ENCODE measurements around the gene KIAA1217. TPM values are rescaled to one million over a fixed set of nuclear protein-coding genes. Genes with fewer than 3 reads are reported as not detected.

KIAA1217 gene
- total RNA-seq, 2 donors from 2014 or later = 92.5 to 188 TPM

DNA sequence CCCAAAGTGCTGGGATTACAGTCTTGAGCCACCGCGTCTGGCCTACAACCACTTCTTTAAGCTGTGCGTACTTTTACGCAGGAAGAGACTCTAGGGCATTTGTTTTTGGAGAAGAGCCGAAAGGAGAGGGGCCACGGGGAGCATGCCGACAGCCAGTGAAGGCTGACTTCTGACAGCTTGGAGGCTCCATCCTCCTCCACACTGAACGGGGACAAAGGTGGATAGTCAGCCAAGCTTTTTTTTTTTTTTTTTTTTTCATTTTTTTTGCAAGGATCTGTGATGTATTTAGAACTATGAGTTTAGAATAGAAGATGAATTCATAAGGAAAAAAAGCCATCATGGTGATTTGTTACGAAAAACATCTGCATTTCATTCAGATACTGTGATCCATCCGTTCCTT is 293.1 kb downstream of the KIAA1217 start:
- Histone ChIP-seq H3K4me3 (no peak overlapping the region), H3K27me3 (replicated peaks; ENCODE audit: insufficient read depth) (no peaks in the 10 kb centered on the region), H3K9me3 (no peaks in the 10 kb centered on the region), H3K4me1 (replicated peaks) (no peaks in the 10 kb centered on the region), H3K36me3 (no peaks in the 10 kb centered on the region), H3K27ac (no peak overlapping the region)
- no peak for DNase-seq (ENCODE audit: low spot score)
- TF ChIP-seq POLR2AphosphoS5 (IDR thresholded peaks at IDR 0.05) = no peak
- TF ChIP-seq, protein P1, sequence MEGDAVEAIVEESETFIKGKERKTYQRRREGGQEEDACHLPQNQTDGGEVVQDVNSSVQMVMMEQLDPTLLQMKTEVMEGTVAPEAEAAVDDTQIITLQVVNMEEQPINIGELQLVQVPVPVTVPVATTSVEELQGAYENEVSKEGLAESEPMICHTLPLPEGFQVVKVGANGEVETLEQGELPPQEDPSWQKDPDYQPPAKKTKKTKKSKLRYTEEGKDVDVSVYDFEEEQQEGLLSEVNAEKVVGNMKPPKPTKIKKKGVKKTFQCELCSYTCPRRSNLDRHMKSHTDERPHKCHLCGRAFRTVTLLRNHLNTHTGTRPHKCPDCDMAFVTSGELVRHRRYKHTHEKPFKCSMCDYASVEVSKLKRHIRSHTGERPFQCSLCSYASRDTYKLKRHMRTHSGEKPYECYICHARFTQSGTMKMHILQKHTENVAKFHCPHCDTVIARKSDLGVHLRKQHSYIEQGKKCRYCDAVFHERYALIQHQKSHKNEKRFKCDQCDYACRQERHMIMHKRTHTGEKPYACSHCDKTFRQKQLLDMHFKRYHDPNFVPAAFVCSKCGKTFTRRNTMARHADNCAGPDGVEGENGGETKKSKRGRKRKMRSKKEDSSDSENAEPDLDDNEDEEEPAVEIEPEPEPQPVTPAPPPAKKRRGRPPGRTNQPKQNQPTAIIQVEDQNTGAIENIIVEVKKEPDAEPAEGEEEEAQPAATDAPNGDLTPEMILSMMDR (IDR thresholded peaks at IDR 0.05) = no peak
- no peak for TF ChIP-seq POLR2A (IDR thresholded peaks at IDR 0.05)
- intact Hi-C loops (cut with DNase I) = loop anchor here (5.0 to 10.0 kb wide), 2 partner anchors 297 to 510 kb away; partner anchors contain the start of gene KIAA1217
- 83% methylated on average over 10 of the region's 10 CpGs for whole genome bisulfite sequencing

DNA sequence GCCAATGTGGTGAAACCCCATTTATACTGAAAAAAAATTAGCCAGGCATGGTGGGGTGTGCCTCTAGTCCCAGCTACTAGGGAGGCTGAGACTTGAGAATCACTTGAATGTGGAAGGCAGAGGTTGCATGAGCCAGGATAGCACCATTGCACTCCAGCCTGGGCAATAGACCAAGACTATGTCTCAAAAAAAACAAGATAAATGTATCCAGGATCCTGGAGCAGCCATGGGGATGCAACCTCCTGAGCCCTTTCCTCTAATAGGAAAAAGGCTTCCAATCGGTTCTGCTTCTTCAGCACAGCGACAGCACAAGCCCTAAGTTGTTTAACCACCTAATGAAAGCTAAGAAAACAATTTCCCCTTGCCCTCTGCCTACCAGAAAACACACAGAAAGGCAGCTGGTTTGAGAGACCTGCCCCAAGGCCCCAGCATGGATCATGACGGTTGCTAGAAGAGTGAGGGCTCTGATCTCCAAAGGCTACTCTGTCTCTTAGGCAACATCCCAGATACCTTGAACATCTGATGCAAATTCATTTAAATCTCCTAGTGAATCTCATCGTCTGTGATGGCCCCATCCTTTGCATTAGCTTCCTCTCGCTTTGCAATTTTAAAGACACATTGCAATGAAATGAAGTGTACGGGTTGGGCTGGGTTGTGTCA is 294.0 kb downstream of the KIAA1217 start:
- no peaks in the 10 kb centered on the region for H3K27me3 ChIP-seq (replicated peaks; ENCODE audit: insufficient read depth)
- peak overlapping the region in 1 of 2 donors; percentile 3 for H3K27ac ChIP-seq
- H3K4me1 ChIP-seq (replicated peaks) = no peaks in the 10 kb centered on the region
- TF ChIP-seq POLR2AphosphoS5 (IDR thresholded peaks at IDR 0.05) (no peak), POLR2A (IDR thresholded peaks at IDR 0.05) (no peak)
- TF ChIP-seq, protein P1 (IDR thresholded peaks at IDR 0.05) = no peak
- intact Hi-C loops (cut with DNase I) = loop anchor here (5.0 to 10.0 kb wide), 2 partner anchors 298 to 511 kb away; partner anchors contain the start of gene KIAA1217
- H3K4me3 ChIP-seq = no peak overlapping the region
- DNase-seq (ENCODE audit: low spot score) = no peak
- H3K36me3 ChIP-seq = no peaks in the 10 kb centered on the region
- WGBS = 61% methylated on average over 6 of the region's 6 CpGs
- H3K9me3 ChIP-seq = no peaks in the 10 kb centered on the region

DNA sequence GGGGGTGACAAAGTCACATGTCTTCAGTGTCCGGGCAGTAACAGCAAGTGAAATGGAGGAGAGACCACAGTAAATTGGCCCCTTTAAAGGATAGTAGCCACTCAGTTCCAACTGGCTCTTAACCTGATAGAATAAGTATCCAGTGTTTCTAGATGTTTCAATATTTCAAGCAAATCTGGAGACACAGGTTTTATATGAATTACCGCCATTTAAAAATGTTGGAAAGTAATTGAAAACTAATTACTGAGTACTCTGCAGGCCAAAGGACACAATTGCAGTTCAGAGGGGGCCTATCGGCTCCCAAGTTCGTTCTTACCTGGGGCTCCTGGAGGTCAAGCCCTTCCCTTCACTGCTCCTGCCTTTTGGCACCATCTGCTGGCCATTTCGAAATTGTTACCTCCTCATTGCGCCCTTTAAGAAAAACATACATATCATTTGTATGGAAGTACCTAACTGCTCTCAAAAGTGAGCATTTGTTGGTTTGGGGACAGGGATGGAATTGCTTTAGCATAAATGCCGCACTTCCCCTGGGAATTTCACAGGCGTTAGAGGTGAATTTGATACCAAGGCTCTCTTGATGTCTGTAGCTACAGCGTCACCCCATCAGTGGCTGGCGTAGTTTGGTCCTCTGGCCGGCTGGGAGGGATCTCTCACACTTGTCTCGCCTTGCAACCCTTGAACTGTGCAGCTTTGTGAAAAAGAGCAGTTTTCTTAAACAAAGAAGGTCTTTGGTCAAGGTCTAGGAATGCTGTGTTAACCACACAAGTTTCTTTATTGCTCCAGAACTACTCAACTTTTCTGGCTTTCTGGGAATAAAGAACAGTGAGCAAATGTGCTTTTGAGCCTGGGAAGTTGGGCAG is 294.8 kb downstream of the KIAA1217 start:
- H3K9me3 ChIP-seq = no peaks in the 10 kb centered on the region
- H3K4me1 ChIP-seq (replicated peaks) = no peaks in the 10 kb centered on the region
- no peak for TF ChIP-seq POLR2A (IDR thresholded peaks at IDR 0.05)
- TF ChIP-seq, protein P1 (IDR thresholded peaks at IDR 0.05) = peak; percentile 18 to 68 (median 61)
- intact Hi-C loops (cut with DNase I) = loop anchor here (5.0 to 10.0 kb wide), 2 partner anchors 299 to 511 kb away; partner anchors contain the start of gene KIAA1217
- peak; percentile 46 for DNase-seq (ENCODE audit: low spot score)
- H3K27me3 ChIP-seq (replicated peaks; ENCODE audit: insufficient read depth) = no peaks in the 10 kb centered on the region
- H3K27ac ChIP-seq = peak overlapping the region; percentile 7
- H3K4me3 ChIP-seq = no peak overlapping the region
- H3K36me3 ChIP-seq = no peaks in the 10 kb centered on the region
- WGBS = 50% methylated on average over 12 of the region's 12 CpGs

DNA sequence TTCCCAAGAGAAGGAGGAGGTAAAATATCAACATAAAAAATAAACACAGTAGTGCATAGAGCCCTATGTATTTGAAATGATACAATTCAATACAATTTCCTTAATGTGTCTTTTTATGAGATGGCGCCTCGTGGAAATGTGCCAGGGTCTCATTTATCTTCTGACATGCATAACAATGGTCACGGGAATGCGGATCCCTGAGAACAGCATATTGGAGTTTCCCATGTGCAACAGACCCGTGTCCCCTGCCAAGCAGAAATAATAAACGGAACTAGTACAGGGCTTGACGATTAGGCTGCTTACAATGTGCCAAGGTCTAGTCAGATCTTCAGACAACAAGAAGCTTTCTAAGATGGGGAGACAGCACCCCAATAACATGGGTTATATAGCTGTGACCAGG is 296.8 kb downstream of the KIAA1217 start:
- Histone ChIP-seq H3K27ac (peak overlapping the region; percentile 1 to 50), H3K27me3 (replicated peaks; ENCODE audit: insufficient read depth) (no peaks in the 10 kb centered on the region), H3K36me3 (no peaks in the 10 kb centered on the region), H3K4me1 (replicated peaks) (no peaks in the 10 kb centered on the region), H3K9me3 (no peaks in the 10 kb centered on the region), H3K4me3 (no peak overlapping the region)
- intact Hi-C loops (cut with DNase I) = loop anchor here (10.0 kb wide), 1 partner anchor 301 kb away; the partner anchor contains the start of gene KIAA1217
- 33% methylated on average over 7 of the region's 7 CpGs for WGBS
- peak; percentile 56 for TF ChIP-seq POLR2AphosphoS5 (IDR thresholded peaks at IDR 0.05)
- TF ChIP-seq, protein P1 (IDR thresholded peaks at IDR 0.05) = no peak
- DNase-seq (ENCODE audit: low spot score) = peak; percentile 80

Measured in prostate gland (tissue), 2 donors.